HepG2 (cell line): ENCODE results near the gene SPTBN4. TPM values are rescaled to one million over a fixed set of nuclear protein-coding genes. Genes with fewer than 3 reads are reported as not detected.
A peak's percentile ranks its signal among the peaks of the same experiment; 100 is the strongest.

Source experiments
- HNF4G ChIP-seq, 2 experiments: sonication (generic) in 1 of 2; formaldehyde crosslinking in 1 of 2; IDR thresholded peaks; 2 replicates each; pipeline versions ENCODE4 v1.4.0 to v1.6.1; 2011 to 2020; ENCODE audit warnings: borderline replicate concordance in 2 of 2, low read depth in 2 of 2, mild to moderate bottlenecking in 2 of 2, low read length in 1 of 2, missing genetic modification reagents in 1 of 2, moderate library complexity in 1 of 2
- KDM4B ChIP-seq: sonication (generic); formaldehyde crosslinking; IDR thresholded peaks from 2 replicates; pipeline ENCODE4 v1.4.0; 2020; ENCODE audit warnings: missing genetic modification reagents
- KMT2A ChIP-seq: sonication (generic); formaldehyde crosslinking; IDR thresholded peaks from 2 replicates; pipeline ENCODE4 v1.4.0; 2020; ENCODE audit warnings: missing genetic modification reagents
- MXD3 ChIP-seq: IDR thresholded peaks from 2 replicates; pipeline ENCODE4 v1.6.1; 2016; ENCODE audit warnings: mild to moderate bottlenecking, missing biosample characterization, missing genetic modification reagents
- NFIB ChIP-seq: sonication (generic); formaldehyde crosslinking; IDR thresholded peaks from 2 replicates; pipeline ENCODE4 v1.9.0; 2021; ENCODE audit warnings: missing genetic modification reagents, mild to moderate bottlenecking, borderline replicate concordance
- NFIC ChIP-seq: IDR thresholded peaks from 2 replicates; pipeline ENCODE4 v1.6.1; 2012; ENCODE audit warnings: mild to moderate bottlenecking, low read length, inconsistent platforms
- PATZ1 ChIP-seq: sonication (generic); formaldehyde crosslinking; IDR thresholded peaks from 2 replicates; pipeline ENCODE4 v1.4.0; 2020; ENCODE audit warnings: missing genetic modification reagents
- PCBP2 ChIP-seq: fragments of 200-400 bp; formaldehyde crosslinking; optimal IDR thresholded peaks from 2 replicates; pipeline ENCODE3; 2018; ENCODE audit warnings: low read length, low read depth; ENCODE audit not compliant: poor library complexity, severe bottlenecking
- RBAK ChIP-seq: sonication (generic); formaldehyde crosslinking; IDR thresholded peaks from 2 replicates; pipeline ENCODE4 v1.5.1; 2020; ENCODE audit warnings: mild to moderate bottlenecking, missing genetic modification reagents
- TFDP1 ChIP-seq: IDR thresholded peaks from 2 replicates; pipeline ENCODE4 v1.6.1; 2016; ENCODE audit warnings: missing compliant biosample characterization, missing genetic modification reagents, borderline replicate concordance
- U2AF1 ChIP-seq: fragments of 200-400 bp; formaldehyde crosslinking; optimal IDR thresholded peaks from 2 replicates; pipeline ENCODE3; 2017; ENCODE audit warnings: mild to moderate bottlenecking, low read depth, low read length
- XRCC5 ChIP-seq: fragments of 200-400 bp; formaldehyde crosslinking; optimal IDR thresholded peaks from 2 replicates; pipeline ENCODE3; 2017; ENCODE audit warnings: mild to moderate bottlenecking, low read length
- YEATS2 ChIP-seq: sonication (generic); formaldehyde crosslinking; IDR thresholded peaks from 2 replicates; pipeline ENCODE4 v1.4.0; 2020; ENCODE audit warnings: missing genetic modification reagents, borderline replicate concordance
- ZBTB1 ChIP-seq: sonication (generic); formaldehyde crosslinking; IDR thresholded peaks from 2 replicates; pipeline ENCODE4 v1.4.0; 2020; ENCODE audit warnings: missing genetic modification reagents, borderline replicate concordance
- ZBTB14 ChIP-seq: sonication (generic); formaldehyde crosslinking; IDR thresholded peaks from 2 replicates; pipeline ENCODE4 v1.4.0; 2020; ENCODE audit warnings: missing genetic modification reagents
- ZBTB26 ChIP-seq: IDR thresholded peaks from 2 replicates; pipeline ENCODE4 v1.6.1; 2016; ENCODE audit warnings: missing compliant biosample characterization, missing genetic modification reagents, borderline replicate concordance
- ZBTB49 ChIP-seq: sonication (generic); formaldehyde crosslinking; IDR thresholded peaks from 2 replicates; pipeline ENCODE4 v1.4.0; 2020; ENCODE audit warnings: missing genetic modification reagents, borderline replicate concordance
- ZBTB7A ChIP-seq: sonication (generic); formaldehyde crosslinking; IDR thresholded peaks from 2 replicates; pipeline ENCODE4 v1.8.0; 2022; ENCODE audit warnings: mild to moderate bottlenecking, missing genetic modification reagents
- ZNF296 ChIP-seq: sonication (generic); formaldehyde crosslinking; conservative IDR thresholded peaks from 2 replicates; pipeline ENCODE4 v1.5.0; 2020; ENCODE audit warnings: mild to moderate bottlenecking, missing genetic modification reagents
- polyA plus RNA-seq, 8 experiments: library from polyadenylated mRNA; depleted of rRNA in 3 of 8; stranded (reverse) in 7 of 8; unstranded in 1 of 8; fragments of >200 nt; fragmentation: Illumina TruSeq in 4 of 8; extraction: Trizol in 4 of 8; gene quantifications; 2 replicates each; pipeline versions ENCODE4 v1.2.1 to v1.2.3, GENCODE V29; 2011 to 2016; ENCODE audit warnings: low read depth in 4 of 8, missing spikeins in 1 of 8, mixed read lengths in 1 of 8; ENCODE audit not compliant: insufficient read depth in 1 of 8
- total RNA-seq, 5 experiments: library from RNA; depleted of rRNA; stranded (reverse); fragments of >200 nt; fragmentation: Illumina TruSeq; extraction: Trizol; gene quantifications; 2 replicates each; pipeline ENCODE4 v1.2.3, GENCODE V29; 2016; ENCODE audit warnings: low read depth in 1 of 5

The SPTBN4 gene
- total and polyA plus RNA-seq, 2 of the 13 experiments (the other 11 are each of a cell fraction or from before 2014, with no cell fraction given): 0.11 TPM

GRCh38 chr19:40425450-40426287, 41.1 kb upstream of the SPTBN4 start, which contains the start of gene SERTAD1 (continued):
- TF ChIP-seq NFIC (no peak), PCBP2 (no peak), YEATS2 (CRISPR knock-in tag) (no peak), XRCC5 (no peak), ZBTB1 (CRISPR knock-in tag) (no peak), NFIB (CRISPR knock-in tag) (no peak), U2AF1 (peak; percentile 35), HNF4G (IDR thresholded peaks at IDR 0.05; ENCODE audit: borderline replicate concordance, low read depth, low read length) (no peak), HNF4G (CRISPR knock-in tag; IDR thresholded peaks at IDR 0.05; ENCODE audit: borderline replicate concordance, low read depth) (peak; percentile 51; the same call in 1 of the 2 replicates), ZBTB26 (CRISPR knock-in tag) (peak; percentile 14; the same call in 1 of the 2 replicates), KDM4B (CRISPR knock-in tag) (no peak), PATZ1 (CRISPR knock-in tag) (peak; percentile 60), ZNF296 (CRISPR knock-in tag) (no peak), ZBTB49 (no peak), RBAK (CRISPR knock-in tag) (no peak), KMT2A (CRISPR knock-in tag) (no peak), MXD3 (CRISPR knock-in tag) (peak; percentile 33; the same call in 1 of the 2 replicates), TFDP1 (CRISPR knock-in tag) (no peak; the same call in 1 of the 2 replicates), ZBTB14 (CRISPR knock-in tag) (no peak), ZBTB7A (CRISPR knock-in tag) (peak; percentile 52; the same call in 1 of the 2 replicates)
